NCI-H1417 (cell line): ENCODE data around the gene KLHL40.

ENCODE experiments used
- DNase-seq, 3 experiments: peaks; one replicate each; lab custom pipeline; 2025; lab: John Stamatoyannopoulos, UW

Gene KLHL40

DNA sequence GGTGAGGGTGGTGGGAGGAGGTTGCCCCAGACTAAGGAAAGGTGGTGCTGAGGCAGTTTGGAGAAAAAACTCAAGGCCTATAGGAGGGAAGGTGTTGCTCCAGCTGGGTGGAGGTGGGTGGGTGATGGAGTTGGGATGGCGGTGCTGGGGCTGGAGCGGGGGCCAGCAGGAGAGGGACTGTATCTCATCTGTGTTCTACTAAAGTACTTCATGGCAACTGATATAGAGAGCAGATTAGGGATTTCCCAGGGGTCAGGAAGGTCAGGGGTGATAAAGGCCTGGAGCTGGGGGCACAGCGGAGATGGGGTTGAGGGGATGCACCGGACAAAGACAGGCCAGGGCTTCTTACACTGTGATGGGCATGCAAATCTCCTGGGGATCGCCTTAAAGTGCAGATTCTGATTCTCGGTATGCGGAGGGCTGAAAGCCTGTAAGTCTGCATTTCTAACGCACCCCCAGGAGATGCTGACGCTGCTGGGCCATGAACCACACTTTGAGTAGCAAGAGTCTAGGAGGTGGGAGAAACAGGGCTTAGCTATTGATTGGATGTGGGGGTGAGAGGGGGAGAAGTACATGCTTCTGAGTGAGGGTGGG lies 4.2 kb downstream of the KLHL40 start:
- no peak for DNase-seq

DNA sequence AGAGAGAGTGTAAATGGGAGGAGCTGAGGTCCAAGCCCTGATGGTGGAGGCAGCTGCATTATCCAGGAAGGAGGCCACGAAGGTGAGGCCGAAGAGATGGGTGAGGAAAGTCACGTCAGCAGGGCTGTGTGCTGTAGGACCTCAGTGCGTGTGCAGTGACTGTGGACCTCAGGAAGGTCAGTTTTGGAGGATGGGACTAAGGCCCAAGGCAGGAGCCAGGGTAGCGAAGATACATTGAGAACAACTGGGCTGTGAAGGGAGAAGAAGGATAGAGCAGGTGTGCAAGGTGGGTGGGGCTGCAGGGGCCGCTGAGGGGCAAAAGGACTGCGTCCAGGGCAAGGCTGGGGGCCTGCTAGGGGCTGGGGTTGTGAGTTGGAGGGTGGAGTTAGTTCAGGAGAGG lies 4.9 kb downstream of the KLHL40 start:
- DNase-seq, result no peak

DNA sequence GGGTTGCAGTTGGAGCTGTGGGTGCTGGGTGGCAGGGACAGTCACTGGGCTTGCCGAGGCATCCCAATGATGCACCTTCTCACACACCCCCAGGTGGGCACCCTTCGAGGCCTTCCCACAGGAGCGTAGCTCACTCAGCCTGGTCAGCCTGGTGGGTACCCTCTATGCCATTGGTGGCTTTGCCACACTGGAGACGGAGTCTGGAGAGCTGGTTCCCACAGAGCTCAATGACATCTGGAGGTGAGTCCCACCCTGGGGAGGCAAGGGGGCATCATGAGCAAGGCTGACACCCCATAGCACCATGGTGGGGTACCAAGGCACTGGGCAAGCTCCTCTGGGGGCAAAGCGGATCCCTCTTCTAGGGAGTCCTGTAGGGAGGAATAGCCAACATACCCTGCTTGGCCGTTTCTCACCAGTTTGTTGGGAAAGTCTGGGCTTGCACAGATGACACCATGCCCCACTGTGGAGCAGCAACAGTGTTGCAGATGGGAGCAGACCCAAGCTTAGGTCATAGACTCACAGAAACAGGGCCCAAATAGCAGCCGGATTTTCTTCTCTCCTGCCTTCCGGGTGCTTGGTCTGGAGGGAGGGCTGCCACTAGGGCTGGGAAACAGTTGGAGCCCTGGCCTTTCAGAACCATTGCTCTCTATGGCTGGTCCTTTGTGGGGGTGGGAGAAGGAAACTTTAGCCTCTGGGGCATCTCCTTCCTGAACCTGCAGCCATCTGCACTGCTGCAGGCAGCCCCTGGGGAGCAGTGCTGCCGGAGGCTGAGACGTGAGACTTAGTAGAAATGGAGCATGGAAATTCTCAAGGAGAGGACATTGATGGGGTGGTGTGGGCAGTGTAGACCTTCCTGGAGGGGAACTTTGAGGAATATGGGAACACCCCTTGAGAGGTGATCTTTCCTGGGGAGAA lies 5.7 kb downstream of the KLHL40 start:
- DNase-seq, result no peak

DNA sequence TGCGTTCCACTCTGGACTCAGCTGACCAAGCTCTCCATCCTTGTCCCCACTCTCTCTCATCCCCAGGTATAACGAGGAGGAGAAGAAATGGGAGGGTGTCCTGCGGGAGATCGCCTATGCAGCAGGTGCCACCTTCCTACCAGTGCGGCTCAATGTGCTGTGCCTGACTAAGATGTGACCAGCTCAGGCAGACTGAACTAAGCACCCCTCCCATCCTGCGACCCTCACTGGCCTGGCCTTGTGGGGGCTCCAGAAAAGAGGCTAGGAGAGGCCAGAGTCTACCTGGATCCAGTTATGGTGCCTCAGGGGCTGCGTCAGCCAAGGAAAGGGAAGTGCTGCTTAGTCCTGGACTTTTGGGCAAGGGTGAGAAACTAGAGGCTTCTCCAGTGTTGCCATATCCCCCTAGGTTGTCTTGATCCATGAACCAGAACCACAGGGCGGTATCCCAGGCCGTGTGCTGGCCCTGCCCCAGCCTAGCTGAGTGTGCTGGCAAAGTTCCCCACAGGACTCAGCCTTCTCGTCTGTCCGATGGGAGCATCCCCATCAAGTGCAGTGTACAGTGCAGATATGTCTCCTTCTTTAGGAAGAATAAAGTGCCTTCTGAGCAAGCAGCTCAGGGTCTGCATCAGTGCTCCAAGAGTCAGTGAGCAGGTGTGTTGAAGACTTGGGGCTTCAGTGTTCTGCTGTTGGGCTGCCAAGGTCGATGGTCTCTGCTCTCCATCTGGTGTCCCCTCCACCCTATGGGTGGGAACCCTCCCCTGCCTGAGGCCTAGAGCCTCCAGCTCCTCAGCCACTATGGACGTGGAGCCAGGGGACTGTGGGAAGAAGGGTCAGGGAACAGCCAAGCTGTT lies 6.7 kb downstream of the KLHL40 start:
- DNase-seq, result no peak

DNA sequence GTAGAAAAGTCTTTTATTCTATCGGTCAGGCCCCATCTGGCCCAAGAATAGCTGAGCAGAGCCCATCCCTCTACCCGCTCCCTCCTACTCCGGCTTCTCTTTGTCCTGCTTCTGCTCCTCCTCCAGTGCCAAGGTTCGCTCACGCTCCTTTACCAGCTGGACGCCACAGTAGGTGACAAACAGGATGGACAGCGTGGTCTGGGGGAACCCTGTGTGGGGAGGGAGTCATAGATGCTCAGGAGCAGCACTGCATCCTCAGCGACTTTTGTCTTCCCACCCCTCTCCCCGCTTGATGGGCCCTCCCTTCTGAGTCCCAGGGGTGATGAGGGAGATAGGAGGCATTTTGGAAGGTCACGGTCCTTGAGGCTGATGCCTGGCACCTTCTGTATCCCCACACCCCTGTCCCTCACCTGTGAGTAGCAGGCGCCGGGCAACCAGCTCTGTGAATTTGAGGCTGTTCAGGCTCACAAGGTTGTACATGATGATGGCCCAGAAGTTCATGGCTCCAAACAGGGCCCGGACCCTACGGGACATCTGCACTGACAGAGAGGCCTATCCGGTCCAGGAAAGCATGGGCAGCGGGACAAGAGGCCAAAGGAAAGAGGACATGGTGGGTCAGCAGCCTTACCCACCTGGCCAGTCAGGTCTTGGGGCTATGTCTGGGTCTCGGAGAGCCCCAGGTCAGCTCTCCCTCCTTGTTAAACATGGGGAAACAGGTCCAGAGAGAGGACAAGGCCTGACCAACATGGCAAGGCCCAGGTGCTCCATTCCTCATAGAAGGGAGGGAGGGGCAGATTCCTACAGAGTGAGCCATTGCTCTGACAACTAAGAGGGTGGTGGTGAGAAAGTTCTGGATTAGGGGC lies 7.6 kb downstream of the KLHL40 start:
- DNase-seq, result no peak

DNA sequence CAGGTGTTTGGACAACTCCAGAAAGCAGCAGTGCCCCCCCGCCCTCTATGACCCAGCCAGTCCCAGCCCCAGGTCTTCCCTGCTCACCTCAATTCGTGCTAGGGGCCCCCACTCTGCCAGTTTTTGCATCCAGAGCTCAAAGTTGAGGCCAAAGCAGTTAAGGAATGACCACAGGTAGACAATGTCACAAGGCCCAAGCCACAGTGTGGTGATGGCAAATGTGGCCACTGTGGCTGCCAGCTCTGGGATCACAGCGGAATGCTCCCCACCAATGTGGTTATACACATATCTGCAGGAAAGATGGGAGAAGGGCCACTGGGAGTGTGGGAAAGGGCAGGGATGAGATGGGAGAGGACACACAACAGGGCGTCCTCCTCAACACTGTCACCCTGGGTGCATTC lies 8.2 kb downstream of the KLHL40 start:
- DNase-seq, result no peak

DNA sequence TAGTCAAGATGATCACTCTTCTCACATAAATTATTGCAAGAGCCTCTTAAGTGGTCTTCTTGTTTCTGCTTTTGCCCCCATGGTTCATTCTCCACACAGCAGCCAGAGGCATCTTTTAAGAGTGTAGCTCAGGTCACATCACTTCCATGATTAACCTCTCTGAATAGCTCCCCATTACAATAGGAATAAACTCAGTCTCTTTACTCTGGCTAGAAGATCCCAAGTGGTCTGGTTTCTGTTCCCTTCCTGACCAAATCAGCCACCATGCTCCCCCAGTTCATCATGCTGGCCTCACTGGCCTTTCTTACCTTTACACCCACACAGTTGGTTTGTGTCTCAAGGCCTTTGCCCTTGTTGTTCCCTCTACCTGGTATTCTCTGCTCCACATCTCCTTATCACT lies 9.0 kb downstream of the KLHL40 start:
- DNase-seq, result no peak

DNA sequence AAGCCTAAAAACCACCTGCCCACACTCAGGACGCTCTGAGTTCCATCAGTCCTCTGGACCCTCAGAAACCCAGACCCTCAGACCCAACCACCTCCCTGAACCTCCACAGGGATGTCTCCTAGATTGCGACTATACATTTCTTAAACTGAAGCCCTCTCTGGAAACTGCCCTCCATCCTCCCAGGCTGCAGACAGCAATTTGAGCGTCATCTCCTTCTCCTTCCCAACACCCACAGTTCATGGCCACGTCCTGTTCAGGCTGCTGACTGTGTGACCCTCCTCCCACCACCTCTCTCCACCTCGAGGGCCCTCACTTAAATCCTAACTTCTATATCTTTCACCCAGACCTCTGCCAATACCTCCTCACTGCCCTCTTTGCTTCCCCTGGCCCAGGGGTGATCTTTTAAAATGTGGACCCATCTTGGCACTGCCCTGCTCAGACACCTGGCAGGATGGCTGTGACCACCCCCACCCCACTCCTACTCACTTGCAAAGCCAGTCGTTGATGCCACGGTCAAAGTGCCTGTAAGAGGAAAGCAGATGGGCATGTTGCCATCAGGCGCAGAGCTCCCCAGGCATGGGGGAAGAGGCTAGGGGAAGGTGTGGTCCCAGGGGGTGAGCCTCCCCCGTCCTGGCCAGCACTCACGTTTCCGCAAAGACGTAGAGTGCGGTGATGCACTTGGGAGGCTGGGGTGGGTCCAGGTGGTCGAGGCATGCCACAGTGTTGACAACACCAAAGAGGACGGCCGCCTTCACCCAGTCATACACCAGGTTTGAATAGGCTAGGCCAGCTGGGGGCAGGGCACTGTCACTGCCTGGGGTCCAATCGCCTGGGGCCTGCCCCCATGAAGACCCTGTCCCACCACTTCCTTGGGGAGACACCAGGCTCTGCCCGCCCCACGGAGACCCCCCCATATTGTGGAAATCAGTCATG lies 11.3 kb downstream of the KLHL40 start:
- DNase-seq, result no peak

DNA sequence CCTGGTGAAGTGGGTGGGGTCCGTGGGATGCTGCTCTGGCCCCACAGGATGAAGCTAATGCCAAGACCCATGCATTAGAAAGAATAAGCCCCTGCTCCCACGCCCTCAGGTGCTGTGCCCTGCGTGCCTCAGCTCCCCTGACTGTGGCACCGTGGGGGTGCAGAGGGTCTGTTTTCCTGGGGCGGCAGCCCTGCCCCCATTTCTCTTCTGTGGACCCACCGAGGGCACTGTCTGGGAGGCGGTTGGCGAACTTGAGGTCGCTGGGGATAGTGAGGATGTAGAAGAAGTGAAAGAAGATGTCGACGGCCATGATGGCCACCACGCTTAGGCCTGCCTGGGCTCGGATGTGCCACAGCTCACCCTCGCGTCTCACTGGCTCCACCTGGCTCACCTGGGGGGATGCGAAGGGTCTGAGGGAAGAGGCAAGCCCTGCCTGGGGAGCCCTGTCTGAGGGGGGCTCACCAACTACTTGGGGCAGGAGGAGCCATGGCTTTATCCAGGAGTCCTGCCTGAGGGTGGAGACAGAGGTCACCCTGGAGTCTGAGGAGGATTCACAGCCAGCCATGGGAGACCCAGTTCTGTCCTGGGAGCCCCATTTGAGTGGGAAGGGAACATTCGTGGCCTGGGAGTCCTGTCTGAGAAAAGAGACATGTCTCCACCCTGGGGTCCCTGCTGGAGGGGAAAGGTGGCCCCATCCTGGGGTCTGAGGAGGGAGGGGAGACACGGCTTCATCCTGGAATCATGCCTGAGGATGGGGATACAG lies 12.1 kb downstream of the KLHL40 start:
- DNase-seq, result no peak

DNA sequence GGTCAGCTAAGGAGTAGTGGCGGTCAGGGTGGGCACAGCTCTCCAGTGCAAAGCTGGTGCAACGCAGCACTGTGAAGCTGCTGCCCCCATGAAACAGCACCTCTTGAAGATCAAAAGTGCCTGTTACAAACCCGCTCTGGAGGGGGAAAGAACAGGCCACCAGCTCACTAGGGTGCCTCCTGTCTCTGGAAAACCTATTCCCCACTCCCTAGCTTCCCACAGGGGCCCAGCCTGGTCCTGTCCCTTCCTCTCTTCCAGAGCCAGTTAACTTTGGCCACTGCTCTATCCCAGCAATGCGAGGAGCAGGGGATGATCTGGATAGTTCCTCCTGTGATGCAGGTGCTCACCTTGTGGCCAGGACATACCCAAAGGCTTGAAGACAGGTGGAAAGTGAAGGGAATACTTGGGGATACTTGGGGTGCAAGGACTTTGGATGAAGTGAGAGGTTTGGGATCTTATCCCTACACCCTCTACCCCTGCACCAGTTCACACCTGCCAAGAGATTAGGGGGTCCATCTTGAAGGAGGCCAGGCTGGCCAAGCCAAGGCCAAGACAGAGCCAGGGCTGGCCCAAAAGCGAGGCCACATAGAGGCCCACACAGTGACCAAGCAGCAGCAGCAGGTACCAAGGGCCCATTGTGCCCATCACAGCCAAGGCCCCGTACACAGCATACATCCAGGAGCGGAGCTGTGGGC lies 13.0 kb downstream of the KLHL40 start:
- no peak for DNase-seq

DNA sequence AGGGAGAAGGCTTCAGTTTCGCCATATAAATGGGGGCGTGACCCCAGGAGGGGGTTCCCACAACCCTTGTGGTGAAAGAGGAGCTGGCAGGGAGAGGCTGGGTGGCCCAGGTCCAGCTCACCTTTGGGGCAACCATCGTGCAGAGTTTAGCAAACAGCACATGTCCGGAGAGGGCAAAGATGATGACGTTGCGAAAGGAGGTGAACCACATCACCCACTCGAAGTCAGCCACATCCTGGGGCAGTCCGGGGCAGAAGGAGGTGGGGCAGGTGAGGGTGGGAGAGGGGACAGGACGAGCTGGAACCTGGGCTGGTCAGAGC lies 13.5 kb downstream of the KLHL40 start:
- no peak for DNase-seq

DNA sequence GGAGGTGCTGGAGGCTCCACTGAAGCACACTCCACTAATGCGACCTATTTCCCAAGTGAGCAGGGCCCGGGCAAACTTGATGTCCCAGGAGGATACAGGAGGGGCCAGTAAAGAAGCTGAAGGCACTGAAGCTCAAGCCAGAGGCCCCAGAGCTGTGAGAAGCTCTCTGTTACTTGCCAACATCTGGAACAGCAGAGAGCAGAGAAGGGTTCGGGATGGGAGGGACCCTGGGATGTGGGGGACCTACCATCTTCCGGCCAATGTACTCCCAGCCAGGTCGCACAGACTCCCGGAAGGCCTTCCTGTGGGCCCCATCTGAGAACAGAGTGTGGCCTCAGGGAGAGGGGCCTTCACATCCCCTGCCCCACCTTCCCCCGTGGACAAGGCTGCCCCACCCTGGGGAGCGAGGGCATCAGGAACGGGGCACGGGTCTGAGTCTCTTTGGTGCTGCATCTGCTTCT lies 14.2 kb downstream of the KLHL40 start:
- no peak for DNase-seq

DNA sequence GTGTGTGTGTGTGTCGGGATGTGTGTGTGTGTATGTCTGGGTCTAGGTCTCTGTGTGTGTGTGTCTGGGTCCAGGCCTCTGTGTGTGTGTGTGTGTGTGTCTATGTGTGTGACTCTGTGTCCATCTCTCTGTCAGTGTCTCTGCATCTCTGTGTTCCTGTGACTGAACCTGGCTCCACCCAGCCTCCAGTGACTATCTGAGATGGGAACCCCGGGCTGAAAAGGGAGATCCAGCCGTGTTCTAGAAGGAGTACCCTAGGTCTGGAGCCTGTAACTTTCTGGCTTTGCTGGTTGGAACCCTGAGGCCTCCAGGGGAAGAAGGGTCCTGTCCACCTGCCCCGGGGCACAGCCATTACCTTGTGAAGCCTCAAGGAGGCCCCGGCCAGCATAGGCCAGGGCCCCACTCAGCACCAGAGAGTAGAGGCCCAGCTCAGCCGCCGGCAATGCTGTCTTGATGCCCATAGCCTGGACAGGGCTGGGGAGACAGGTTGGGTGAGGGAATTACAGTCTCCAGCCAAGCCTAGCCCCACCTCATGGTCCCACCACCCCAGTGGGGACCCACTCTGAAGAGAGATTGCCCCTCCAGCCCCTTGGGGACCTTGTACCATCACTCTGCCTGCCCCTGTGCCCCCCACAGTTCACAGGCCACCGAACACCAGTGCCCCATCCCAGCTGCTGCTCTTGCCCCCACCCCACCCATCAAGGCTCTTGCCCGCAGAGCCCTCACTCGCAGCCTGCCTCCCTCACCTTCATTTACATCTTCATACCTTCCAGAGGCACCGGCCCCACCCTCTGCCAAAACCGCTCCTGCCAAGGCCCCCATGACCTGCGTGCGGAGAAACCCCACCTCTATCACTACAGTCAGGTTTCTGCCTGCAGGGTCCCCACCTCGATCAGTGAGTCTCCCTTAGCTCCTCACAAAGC lies 15.3 kb downstream of the KLHL40 start:
- DNase-seq, result no peak

DNA sequence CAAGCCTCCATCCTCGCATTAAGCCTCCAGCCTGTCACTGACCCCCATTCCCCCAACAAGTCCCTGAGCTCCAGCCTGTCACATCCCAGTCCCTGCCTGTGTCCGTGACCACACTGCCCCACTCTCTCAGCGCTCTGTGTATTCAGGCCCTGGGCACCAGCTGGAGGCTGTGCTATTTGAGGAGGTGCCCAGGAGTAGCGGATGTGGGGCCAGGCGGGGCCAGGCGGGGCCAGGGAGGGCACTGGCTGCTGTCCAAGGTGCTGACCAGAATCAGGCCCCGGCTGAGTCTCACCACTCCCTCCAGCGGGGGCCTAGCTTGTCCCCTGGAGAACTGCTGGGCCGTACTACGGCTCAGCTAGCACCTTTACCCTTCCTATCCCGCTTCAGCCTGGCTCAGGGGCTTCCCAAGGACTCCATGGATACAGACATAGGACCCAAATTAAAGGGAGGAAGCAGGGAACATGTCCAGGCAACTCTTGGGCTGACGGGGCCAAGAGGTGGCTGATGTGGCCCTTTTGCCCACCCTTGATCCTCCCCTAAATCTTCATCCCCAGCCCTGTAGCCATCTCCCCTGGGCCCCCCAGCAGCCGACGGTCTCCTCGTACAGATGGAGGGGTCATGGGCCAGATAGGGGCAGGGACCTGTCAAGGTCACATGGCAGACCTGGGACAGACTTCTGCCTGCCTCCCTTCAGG lies 16.2 kb downstream of the KLHL40 start:
- peak in 1 of 3 experiments; percentile 0 for DNase-seq

DNA sequence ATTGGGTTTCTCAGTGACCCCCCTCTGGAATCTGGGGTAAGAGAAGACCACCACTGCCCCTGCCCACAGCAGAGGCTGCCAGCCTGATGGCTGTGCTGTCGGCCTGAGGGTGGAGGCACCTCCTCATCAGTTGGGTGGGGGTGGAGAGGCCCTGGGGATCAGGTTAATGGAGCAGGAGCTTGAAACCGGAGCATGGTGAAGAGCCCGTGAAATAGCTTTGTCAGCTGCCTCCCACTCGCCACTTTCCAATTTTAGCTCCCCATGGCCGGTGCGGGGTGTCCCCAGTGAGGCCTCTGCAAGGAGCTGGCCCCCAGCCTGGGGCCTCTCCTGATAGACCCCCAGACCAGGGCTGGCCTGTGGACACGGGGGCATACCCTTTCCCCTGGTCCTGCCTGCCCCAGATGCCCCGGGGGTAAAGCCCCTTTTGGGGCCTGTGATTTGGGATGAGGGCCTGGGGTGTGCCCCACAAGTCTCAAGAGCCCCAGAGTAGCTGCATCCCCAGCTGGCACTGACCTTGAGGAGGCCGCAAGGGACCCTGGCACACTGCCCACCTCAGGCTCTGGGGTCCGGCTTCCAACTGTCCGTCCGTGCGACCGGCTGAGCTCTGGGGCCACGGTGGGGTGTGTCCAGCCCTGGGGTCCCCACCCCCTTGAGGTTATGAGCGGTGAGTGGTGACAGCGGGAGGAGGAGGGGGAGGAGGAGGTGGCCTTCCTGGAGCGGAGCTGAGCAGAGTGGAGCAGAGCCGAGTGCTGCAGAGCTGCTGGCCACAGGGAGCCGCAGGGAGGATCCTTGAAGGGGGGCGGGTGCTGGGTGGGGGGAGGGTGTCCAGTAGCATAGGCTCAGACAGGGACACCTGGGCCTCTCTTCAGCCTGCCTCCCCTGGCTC lies 17.0 kb downstream of the KLHL40 start, which contains the start of gene HHATL:
Gene HHATL (minus strand): TSS at position 733 of the 886 bp plus-strand sequence. CDS start 1,972 bp downstream, outside the sequence.
- peak; percentile 1 to 48 (median 3) for DNase-seq

DNA sequence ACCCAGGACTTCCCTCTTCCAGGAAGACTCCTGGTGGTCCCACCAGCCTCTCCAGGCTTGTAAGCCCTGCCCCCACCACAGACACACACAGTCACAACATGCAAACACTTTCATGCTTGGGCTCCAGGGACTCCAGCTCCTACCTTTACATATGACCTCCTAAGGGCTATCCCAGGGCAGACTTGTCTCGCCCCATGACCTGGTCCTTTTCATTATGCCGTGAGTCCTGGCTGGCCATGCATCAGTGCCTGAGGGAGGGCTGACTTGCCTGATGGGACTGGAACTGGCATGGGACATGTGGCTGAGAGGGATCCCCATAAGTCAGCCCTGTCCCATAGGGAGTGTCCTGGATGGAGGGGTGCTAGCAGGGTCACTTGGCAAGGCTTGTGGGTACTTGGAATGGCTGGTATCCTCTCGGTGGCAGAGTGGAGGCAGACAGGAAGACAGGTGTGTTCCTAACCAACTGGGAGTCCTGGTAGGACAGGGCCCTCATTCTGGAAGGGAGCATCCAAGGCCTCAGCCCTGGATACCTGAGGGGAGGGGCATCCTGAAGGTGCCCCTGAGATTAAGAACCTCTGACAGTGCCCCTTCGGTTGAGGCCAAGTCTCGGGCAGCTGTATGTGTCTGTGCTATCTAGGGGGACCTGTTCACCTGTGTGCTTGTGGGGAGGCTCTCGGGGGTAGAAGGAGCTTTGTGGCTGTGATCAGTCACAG lies 17.8 kb downstream of the KLHL40 start:
- no peak for DNase-seq
